ENCODE data around the gene DTNBP1.
"Not testable (repeated sequence)": the region's sequence is repeated elsewhere in the genome, so short reads cannot be mapped to it uniquely, and the experiment has no call there.

The DTNBP1 gene

GRCh38 chr6:15657290-15657689, 5.5 kb downstream of the DTNBP1 start:
- no peak for DNase-seq
- no peak overlapping the region for H3K27ac ChIP-seq
- no peak overlapping the region for H3K4me3 ChIP-seq (ENCODE audit: low read depth, low read length)
- no peaks in the 10 kb centered on the region for H3K27me3 ChIP-seq (replicated peaks)
- no peak for TF ChIP-seq CTCF (IDR thresholded peaks at IDR 0.05; ENCODE audit: low read depth, low read length, missing control alignments)
- in situ Hi-C loops (cut with HindIII; ENCODE audit: low pct_ligation_motif_present, low sequenced_read_pairs), result no loop called here
- no peaks in the 10 kb centered on the region for H3K36me3 ChIP-seq (replicated peaks)

DNA sequence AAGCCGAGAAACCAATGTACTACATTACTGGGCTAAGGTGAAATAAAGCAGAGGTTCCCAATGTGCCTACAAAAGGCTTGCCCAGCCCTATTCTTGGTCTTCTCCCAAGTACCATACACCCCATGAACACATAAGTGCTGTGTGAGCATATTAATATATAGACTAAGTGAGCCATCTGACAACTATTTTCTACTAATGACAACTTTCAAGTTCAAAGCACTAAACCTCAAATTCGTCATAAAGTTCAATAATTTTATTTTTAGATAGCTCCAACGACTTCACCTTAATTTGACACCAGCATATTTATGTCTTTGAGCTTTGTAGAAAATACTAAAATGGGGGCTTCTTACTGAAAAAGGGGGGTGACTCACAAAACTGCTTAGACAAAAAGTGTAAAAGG, 6.7 kb downstream of the DTNBP1 start:
- Histone ChIP-seq H3K27ac (no peak overlapping the region), H3K36me3 (replicated peaks) (no peaks in the 10 kb centered on the region), H3K4me3 (ENCODE audit: low read depth, low read length) (no peak overlapping the region), H3K27me3 (replicated peaks) (no peaks in the 10 kb centered on the region)
- no peak for DNase-seq
- in situ Hi-C loops (cut with HindIII; ENCODE audit: low pct_ligation_motif_present, low sequenced_read_pairs), result no loop called here
- TF ChIP-seq CTCF (IDR thresholded peaks at IDR 0.05; ENCODE audit: low read depth, low read length, missing control alignments), result no peak

- in situ Hi-C loops (cut with HindIII; ENCODE audit: low pct_ligation_motif_present, low sequenced_read_pairs), result no loop called here
- H3K27me3 ChIP-seq (replicated peaks), result no peaks in the 10 kb centered on the region
- no peak for TF ChIP-seq CTCF (IDR thresholded peaks at IDR 0.05; ENCODE audit: low read depth, low read length, missing control alignments)
- H3K27ac ChIP-seq, result no peak overlapping the region
- no peak for DNase-seq
- H3K4me3 ChIP-seq (ENCODE audit: low read depth, low read length), result no peak overlapping the region
- H3K36me3 ChIP-seq (replicated peaks), result no peaks in the 10 kb centered on the region
These were observed 8.6 kb downstream of the DTNBP1 start for GRCh38 chr6:15654250-15654649.

DNA sequence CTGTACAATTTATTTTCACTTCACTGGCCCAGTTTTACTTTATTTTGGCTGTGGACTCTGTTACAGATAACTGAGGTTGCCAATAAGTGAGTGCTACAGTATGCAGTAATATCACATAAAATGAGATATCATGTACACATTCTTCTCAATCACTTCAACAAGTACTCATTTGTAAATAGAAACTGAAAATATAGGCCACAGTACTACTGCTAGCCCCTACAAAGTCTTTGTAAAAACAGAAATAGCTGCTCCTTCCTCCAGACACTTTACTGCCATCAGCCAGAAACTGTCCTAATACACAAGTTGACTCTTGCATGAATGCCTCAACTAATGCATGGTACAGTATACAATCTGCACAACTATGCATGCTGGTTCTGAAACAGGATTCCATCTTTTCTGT, 9.2 kb downstream of the DTNBP1 start:
- H3K27me3 ChIP-seq (replicated peaks), result no peaks in the 10 kb centered on the region
- no peak overlapping the region for H3K4me3 ChIP-seq (ENCODE audit: low read depth, low read length)
- in situ Hi-C loops (cut with HindIII; ENCODE audit: low pct_ligation_motif_present, low sequenced_read_pairs), result no loop called here
- no peak for TF ChIP-seq CTCF (IDR thresholded peaks at IDR 0.05; ENCODE audit: low read depth, low read length, missing control alignments)
- no peak for DNase-seq
- H3K27ac ChIP-seq, result no peak overlapping the region
- no peaks in the 10 kb centered on the region for H3K36me3 ChIP-seq (replicated peaks)

DNA sequence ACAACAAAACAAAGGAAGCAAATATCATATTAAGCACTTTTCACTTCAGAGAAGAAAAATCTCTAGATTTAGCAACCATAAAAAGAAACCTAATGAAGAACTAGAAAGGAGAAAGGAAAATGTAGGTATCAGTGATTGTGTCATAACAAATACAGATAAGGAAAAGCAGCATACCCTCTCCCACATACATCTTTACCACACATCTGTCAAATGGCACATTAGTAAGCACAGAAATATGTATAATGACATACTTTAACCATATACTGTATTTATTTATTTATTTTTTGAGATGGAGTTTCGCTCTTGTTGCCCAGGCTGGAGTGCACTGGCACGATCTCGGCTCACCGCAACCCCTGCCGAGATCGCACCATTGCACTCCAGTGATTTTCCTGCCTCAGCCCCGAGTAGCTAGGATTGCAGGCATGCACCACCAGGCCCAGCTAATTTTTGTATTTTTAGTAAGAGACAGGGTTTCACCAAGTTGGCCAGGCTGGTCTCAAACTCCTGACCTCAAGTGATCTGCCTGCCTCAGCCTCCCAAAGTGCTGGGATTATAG, 12.7 kb downstream of the DTNBP1 start:
- H3K27me3 ChIP-seq (replicated peaks); H3K36me3 ChIP-seq (replicated peaks); in situ Hi-C loops (cut with HindIII; ENCODE audit: low pct_ligation_motif_present, low sequenced_read_pairs); H3K4me3 ChIP-seq (ENCODE audit: low read depth, low read length): not testable (repeated sequence)
- peak; percentile 66 for DNase-seq
- peak overlapping the region; percentile 57 for H3K27ac ChIP-seq

- H3K4me3 ChIP-seq (ENCODE audit: low read depth, low read length), result no peak overlapping the region
- no peak for DNase-seq
- in situ Hi-C loops (cut with HindIII; ENCODE audit: low pct_ligation_motif_present, low sequenced_read_pairs), result no loop called here
- no peak for TF ChIP-seq CTCF (IDR thresholded peaks at IDR 0.05; ENCODE audit: low read depth, low read length, missing control alignments)
- no peaks in the 10 kb centered on the region for H3K27me3 ChIP-seq (replicated peaks)
- H3K36me3 ChIP-seq (replicated peaks), result no peaks in the 10 kb centered on the region
- no peak overlapping the region for H3K27ac ChIP-seq
These were observed 17.9 kb downstream of the DTNBP1 start for GRCh38 chr6:15644904-15645303.
